ENCODE results near the gene CDCA7.
"Not testable (repeated sequence)": the region's sequence is repeated elsewhere in the genome, so short reads cannot be mapped to it uniquely, and the experiment has no call there.

Gene CDCA7

GRCh38 chr2:173355866-173356508 lies 1.3 kb downstream of the CDCA7 start:
- no peak for DNase-seq (ENCODE audit: low read depth, low spot score)
- peak overlapping the region; percentile 91 for H3K4me3 ChIP-seq (ENCODE audit: low read length)

DNA sequence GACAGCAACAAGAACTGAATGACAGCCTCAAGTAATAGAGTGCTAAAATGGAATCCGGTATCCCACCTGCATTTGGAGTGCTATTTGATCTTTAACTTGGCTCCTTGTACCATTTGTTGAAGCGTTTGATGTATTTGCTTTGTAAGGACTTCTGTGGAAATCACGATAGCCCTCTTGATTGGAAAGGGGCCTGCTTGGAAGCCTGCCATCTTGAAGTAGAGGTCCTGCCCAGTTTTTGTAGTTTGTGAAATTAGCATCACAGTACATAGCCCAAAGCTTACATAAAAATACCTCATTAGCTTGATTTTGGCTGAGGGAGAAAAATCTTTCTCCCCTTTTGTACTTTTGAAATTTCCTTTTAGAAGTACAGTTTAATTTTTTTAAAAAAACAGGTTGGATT lies 2.7 kb downstream of the CDCA7 start:
- H3K4me3 ChIP-seq (ENCODE audit: low read length): no peak overlapping the region
- no peak for DNase-seq (ENCODE audit: low read depth, low spot score)

DNA sequence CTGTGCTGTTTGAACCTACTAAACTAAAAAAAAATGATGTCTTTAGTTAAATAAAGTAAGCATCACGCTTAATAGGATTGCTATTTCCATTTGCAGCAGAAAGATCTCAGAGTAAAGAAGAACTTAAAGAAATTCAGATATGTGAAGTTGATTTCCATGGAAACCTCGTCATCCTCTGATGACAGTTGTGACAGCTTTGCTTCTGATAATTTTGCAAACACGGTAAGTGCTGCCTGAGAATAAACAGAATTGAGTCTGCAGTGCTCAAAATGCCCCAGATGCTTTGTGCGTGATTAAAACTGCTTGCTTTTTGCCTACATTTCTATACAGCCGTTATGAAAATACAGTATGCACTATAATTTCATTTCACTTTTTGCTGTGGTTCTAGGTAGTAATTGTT lies 3.9 kb downstream of the CDCA7 start:
- peak overlapping the region; percentile 33 for H3K4me3 ChIP-seq (ENCODE audit: low read length)
- no peak for DNase-seq (ENCODE audit: low read depth, low spot score)

DNA sequence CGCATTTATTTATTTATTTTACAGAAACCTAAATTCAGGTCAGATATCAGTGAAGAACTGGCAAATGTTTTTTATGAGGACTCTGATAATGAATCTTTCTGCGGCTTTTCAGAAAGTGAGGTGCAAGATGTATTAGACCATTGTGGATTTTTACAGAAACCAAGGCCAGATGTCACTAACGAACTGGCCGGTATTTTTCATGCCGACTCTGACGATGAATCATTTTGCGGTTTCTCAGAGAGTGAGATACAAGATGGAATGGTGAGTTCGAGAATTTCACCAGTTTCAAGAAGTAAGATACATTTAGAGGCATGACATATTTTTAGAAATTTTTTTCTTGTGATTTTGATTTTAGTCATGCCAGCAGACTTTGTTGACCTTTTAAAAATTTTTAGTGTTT lies 4.6 kb downstream of the CDCA7 start:
- peak; percentile 84 for DNase-seq (ENCODE audit: low read depth, low spot score)
- no peak overlapping the region for H3K4me3 ChIP-seq (ENCODE audit: low read length)

DNA sequence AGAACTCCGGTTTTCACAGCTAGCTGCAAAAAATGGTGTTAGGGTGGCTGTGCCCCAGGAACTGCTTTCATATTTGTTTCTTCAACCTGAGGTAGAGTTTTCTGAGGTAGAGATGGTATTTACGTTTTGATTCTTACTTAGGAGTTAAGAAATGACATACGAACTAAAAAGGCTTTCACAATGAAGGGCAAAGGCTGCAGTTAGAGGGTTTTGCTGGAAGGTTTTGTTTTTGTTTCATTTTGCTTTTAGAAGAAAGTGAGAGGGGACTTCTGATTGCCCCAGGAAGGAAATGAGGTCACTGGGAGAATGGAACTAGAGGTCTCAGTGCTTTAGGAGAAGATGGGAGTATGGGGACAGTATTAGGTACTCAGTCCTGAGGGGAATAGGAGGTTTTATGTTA lies 15.5 kb downstream of the CDCA7 start:
- no peak overlapping the region for H3K4me3 ChIP-seq (ENCODE audit: low read length)
- no peak for DNase-seq (ENCODE audit: low read depth, low spot score)

GRCh38 chr2:173371023-173371422 lies 16.4 kb downstream of the CDCA7 start:
- DNase-seq (ENCODE audit: low read depth, low spot score): no peak
- no peak overlapping the region for H3K4me3 ChIP-seq (ENCODE audit: low read length)

DNA sequence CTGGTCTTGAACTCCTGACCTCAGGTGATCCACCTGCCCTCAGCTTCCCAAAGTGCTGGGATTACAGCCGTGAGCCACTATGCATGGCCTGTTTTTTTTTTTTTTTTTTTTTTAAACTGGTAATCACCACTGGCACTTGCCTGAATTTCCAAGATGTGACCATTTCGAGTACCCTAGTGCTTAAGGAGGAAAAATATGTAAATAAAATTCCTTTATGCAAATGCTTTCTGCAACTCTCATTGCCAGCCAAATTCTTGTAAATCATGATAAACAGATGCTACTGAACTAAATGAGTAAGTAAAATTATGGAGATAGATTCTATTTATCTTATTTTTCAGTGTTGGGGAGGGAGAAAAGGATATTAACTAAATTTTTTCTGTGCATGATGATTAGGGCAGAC lies 18.6 kb downstream of the CDCA7 start:
- no peak for DNase-seq (ENCODE audit: low read depth, low spot score)
- H3K4me3 ChIP-seq (ENCODE audit: low read length): no peak overlapping the region

DNA sequence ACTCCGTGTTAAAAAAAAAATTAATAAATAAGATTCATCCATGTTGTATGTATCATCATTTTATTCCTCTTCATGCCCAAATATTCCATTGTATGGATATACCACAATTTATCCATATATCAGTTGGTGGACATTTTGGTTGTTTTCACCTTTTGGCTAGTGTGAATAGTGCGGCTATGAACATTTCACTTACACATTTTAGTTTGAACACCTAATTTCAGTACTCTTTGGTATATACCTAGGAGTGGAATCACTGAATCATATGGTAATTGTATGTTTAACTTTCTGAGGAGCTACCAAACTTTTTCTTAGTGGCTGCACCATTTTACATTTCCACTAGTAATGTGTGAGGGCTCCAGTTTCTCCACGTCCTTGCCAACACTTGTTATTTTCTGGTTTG lies 20.0 kb downstream of the CDCA7 start:
- DNase-seq (ENCODE audit: low read depth, low spot score): no peak
- no peak overlapping the region for H3K4me3 ChIP-seq (ENCODE audit: low read length)

DNA sequence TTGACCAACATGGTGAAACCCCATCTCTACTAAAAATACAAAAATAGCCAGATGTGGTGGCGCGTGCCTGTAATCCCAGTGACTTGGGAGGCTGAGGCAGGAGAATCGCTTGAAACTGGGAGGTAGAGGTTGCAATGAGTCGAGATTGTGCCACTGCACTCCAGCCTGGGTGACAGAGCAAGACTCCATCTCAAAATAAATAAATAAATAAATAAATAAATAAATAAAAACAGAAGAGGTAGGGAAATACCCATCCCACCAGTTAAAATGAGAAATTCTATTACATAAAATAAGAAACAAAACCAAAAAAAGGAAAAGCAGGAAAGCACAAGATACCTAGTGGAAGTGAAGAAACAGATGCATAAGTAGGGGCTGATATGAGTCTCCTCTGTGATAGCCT lies 30.9 kb downstream of the CDCA7 start:
- not testable (repeated sequence) for H3K4me3 ChIP-seq (ENCODE audit: low read length); DNase-seq (ENCODE audit: low read depth, low spot score)

GRCh38 chr2:173386021-173386737 lies 31.5 kb downstream of the CDCA7 start:
- no peak for DNase-seq (ENCODE audit: low read depth, low spot score)
- H3K4me3 ChIP-seq (ENCODE audit: low read length): no peak overlapping the region

- H3K4me3 ChIP-seq (ENCODE audit: low read length): no peak overlapping the region
- DNase-seq (ENCODE audit: low read depth, low spot score): no peak
Measured at GRCh38 chr2:173386738-173387065, 32.0 kb downstream of the CDCA7 start.

DNA sequence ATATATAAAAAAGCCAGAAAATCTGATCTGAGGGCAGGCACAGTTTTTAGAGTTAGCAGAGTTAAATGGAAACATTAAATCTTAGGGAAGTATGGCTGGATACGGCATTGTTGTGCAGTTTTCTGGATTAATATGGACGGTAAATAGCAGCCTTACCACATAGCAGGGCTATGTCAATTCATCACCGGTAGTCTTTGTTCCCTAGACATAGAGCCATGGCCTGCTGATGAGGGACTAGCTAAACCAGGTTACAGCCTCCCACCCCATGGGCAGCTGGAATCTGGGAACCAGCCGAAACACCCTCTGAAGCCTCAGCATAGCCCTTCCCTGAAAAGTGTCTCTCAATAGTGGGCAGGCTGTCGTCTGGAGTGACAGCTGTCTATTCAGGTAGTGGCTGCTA lies 32.4 kb downstream of the CDCA7 start:
- DNase-seq (ENCODE audit: low read depth, low spot score): no peak
- H3K4me3 ChIP-seq (ENCODE audit: low read length): no peak overlapping the region

GRCh38 chr2:173387660-173388059 lies 33.0 kb downstream of the CDCA7 start:
- no peak for DNase-seq (ENCODE audit: low read depth, low spot score)
- no peak overlapping the region for H3K4me3 ChIP-seq (ENCODE audit: low read length)

DNA sequence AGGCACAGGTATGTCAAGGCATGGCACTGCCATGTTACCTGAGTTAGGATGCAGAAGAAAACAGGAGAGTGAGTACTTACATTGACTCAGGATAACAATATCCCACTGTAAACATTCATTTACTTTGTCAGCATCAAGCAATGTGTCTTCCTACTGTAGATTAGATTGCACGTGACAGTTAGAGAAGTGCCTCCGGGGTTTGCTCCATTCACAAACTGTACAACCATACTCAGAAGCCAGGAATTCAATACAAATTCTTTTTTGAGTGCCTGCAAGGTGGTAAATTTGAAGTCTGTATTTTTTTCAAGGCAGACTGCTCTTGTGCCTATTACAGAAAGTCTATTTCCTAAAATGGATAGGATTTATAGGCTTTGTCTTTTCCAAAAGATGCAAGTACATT lies 34.1 kb downstream of the CDCA7 start:
- no peak overlapping the region for H3K4me3 ChIP-seq (ENCODE audit: low read length)
- DNase-seq (ENCODE audit: low read depth, low spot score): no peak

- H3K4me3 ChIP-seq (ENCODE audit: low read length): no peak overlapping the region
Measured at GRCh38 chr2:173390036-173390435, 35.4 kb downstream of the CDCA7 start.

DNA sequence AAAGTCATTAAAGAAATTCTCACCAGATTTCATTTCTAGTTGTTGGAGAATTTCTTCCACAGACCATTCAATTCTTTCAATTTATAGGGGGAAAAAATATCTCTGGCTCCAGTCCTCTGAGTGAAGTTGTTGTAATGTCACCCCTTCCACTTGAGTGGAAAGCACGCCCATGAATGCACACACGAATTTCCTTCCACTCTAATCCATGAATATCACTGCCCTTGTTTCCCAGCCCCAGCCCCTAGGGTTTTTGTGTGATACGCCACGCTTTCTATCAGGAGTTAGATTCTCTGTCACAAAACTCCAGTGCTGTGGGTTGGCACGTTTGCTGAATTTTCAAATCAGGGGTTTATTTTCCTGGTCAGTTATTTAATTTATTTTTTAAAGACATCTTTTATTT lies 38.1 kb downstream of the CDCA7 start:
- H3K4me3 ChIP-seq (ENCODE audit: low read length): no peak overlapping the region
- no peak for DNase-seq (ENCODE audit: low read depth, low spot score)

More at GRCh38 chr2:173390036-173390435, 35.4 kb downstream of the CDCA7 start:
- DNase-seq (ENCODE audit: low read depth, low spot score): no peak

DNA sequence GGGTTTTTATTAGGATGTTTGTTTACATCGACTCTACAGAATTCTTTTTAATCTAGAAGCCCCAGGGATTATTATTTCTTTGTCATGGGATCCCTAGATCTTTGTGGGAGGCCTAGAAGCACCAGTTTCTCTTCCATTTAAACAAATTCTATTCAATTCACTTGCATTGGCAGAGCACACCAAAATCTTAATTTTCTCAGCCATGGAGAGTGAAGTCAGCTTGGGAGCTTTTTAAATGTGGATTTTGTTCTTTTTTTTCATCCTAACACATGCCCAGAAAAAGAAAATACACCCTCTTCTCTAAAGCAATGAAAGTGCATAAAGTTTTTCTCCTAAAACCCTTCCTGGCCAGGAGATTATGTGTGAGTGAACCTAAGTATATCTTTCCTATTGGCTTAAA lies 38.5 kb downstream of the CDCA7 start:
- no peak overlapping the region for H3K4me3 ChIP-seq (ENCODE audit: low read length)
- no peak for DNase-seq (ENCODE audit: low read depth, low spot score)

GRCh38 chr2:173393636-173394035 lies 39.0 kb downstream of the CDCA7 start:
- no peak for DNase-seq (ENCODE audit: low read depth, low spot score)
- H3K4me3 ChIP-seq (ENCODE audit: low read length): no peak overlapping the region

- DNase-seq (ENCODE audit: low read depth, low spot score): no peak
- H3K4me3 ChIP-seq (ENCODE audit: low read length): no peak overlapping the region
Measured at GRCh38 chr2:173394091-173394974, 39.7 kb downstream of the CDCA7 start.
